AG20443 (cell line): ENCODE measurements around the gene ACYP2.
"Not testable (repeated sequence)": the region's sequence is repeated elsewhere in the genome, so short reads cannot be mapped to it uniquely, and the experiment has no call there.

Experiments
- DNase-seq: peaks from one replicate; pipeline ENCODE4 v3.0.0; 2012; ENCODE audit warnings: low spot score, mixed read lengths

Gene ACYP2

DNA sequence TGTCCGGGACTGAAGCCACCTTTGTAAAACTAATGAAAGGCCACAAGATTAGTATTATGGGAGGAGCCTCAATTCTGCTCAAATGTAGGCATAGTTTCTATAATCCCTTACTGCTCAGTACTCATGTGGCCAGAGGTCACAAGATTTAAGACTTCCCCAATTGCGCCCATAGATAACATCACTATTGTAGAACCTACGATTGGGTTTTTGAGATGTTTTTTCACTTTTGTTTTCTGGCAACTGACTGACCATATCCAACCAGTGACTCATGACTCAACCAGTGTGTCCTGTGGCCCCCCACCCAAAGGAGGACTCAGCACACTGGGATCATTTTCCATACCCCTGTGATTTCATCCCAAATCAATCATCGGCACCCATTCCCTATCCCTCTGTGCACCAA is 155.8 kb downstream of the ACYP2 start:
- no peak for DNase-seq

DNA sequence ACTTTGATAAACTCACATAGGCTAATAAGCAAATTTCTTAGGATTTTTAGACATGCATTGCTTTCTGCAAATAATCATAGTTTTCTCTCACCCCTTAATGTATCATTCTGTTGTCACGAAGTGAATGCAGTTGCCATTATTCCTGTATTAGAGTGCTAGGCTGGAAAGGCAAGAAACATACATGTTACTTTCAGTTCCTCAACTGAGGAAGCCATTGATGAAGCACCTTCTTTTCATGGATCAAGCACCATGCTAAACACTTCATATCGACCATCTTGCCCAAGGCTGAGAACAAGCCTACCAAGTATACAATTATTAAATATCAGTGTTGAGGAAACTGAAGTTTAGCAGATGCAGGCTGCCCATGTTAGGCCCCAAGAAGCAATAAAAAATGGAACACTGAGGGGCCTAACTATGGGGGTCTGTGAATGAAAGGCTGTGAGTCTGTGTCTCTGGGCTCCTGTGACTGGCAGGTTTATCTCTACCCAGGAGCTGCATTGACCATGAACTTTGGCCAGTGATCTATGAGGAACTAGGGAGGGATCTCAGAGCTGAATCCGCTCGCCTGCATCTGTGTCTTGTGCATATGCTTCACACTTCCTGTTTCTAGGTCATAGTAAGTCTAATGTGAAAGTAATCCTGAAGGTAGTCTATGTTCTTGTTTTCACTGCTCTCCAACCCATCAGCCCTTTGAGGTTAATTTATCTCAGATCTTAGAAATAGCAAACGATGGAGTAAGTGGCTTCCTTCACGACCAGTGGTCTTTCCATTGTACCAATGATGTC is 156.6 kb downstream of the ACYP2 start:
- no peak for DNase-seq

GRCh38 chr2:54274781-54275242 is 159.4 kb downstream of the ACYP2 start:
- DNase-seq, result peak; percentile 47

DNA sequence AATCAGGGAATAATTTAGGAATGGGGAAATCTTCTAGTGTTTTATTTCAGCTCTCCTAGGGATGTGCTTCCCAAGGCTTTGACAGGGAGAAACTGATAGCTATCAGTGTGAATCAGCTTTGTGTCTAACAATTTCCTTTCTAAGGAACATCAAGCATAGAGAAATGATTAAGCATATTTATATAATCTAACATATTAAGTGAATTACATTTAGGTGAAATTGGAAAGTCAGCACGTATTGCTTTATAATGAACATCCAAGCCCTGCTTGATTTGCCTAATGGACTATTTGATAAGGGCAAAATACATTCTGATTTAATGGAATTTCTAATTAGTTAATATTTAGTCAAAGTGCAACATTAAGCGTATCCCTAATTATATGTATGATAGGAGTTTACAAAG is 160.1 kb downstream of the ACYP2 start:
- DNase-seq, result no peak

GRCh38 chr2:54279385-54279784 is 164.0 kb downstream of the ACYP2 start:
- no peak for DNase-seq

DNA sequence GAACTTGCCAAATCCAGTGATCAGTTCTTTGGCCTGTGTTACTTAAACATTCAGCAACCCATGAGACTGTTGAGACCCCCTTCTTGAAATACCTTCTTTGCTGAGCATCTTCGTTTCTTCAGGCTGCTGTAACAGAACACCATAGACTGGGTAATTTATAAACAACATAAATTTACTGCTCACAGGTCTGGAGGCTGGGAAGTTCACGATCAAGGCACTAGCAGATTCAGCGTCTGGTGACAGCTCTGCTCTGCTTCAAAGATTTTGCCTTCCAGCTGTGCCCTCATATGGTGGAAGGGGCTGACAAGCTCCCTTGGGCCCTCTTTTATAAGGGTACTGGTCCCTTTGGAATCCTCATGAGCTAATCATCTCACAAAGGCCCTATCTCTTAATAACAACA is 169.4 kb downstream of the ACYP2 start:
- DNase-seq, result no peak

GRCh38 chr2:54285451-54285850 is 170.0 kb downstream of the ACYP2 start:
- no peak for DNase-seq

DNA sequence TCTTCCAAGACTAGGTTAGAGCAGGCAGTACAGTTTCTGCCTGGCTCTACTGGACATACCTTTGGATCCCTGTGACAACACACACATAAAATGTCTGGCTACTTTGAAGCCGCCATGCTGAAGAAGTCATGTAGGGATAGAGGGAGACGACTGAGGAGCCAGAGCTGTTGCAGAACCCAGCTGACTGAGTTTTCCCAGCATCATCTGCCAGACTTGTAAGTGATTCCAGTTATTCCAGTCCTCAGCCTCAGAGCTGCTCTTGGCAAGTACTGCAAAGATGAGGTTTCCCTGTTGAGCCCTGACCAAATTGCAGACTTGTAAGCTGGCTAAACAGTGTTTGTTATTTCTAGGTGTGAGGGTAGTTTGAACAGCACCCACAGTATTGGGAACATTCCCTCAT is 172.1 kb downstream of the ACYP2 start:
- peak; percentile 20 for DNase-seq

- no peak for DNase-seq
Observed at GRCh38 chr2:54289917-54290316, 174.5 kb downstream of the ACYP2 start.

DNA sequence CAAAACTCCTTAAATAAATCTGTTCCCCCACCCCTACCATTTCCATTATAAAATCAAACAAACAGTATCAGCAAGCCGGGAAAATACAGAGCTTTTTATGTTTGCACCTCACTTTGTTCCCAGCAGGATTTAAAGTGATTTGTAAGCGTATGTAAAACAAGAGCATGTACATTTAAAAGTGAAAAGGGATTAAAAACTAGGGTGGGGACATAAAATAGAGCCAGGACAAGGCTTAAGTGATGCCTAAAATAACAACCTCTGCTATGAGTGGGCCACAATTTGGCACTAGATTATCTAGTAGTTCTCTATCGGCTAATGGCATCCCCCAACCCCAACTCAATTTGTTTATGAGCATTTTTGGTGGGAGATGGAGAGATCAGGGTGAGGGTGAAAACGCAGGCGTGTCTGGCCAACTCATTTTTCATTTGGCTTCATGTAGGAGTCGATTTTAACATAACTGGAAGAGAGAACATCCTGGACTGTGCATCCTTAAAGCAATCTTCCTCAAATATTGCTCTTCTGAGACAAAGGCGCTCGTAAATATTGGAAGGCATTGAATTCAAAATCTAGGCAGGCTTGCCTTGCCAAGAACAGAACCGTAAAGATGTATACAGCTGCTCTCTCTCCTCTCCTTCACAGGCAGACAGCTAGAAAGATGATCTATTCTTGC is 175.1 kb downstream of the ACYP2 start:
- DNase-seq, result no peak

DNA sequence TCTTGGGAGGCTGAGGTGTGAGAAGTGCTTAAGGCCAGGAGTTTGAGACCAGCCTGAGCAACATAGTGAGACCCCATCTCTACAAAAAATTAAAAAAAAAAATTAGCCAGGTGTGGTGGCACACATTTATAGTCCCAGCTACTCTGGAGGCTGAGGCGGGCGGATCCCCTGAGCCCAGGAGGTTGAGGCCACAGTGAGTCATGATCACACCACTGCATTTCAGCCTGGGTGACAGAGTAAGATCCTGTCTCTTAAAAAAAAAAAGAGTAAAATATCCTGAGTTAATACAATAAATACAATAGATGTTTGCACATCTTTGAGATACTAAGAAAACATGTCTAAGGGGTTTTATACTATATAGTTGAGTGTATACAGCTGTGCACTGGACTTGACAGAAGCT is 179.2 kb downstream of the ACYP2 start:
- DNase-seq, result not testable (repeated sequence)

- no peak for DNase-seq
Observed at GRCh38 chr2:54295911-54296310, 180.5 kb downstream of the ACYP2 start.

- no peak for DNase-seq
Observed at GRCh38 chr2:54298514-54298913, 183.1 kb downstream of the ACYP2 start.

- no peak for DNase-seq
Observed at GRCh38 chr2:54303631-54304030, 188.2 kb downstream of the ACYP2 start.

- DNase-seq, result peak; percentile 34
Observed at GRCh38 chr2:54306556-54306955, 191.1 kb downstream of the ACYP2 start.

GRCh38 chr2:54308186-54308585 is 192.8 kb downstream of the ACYP2 start:
- DNase-seq, result no peak

DNA sequence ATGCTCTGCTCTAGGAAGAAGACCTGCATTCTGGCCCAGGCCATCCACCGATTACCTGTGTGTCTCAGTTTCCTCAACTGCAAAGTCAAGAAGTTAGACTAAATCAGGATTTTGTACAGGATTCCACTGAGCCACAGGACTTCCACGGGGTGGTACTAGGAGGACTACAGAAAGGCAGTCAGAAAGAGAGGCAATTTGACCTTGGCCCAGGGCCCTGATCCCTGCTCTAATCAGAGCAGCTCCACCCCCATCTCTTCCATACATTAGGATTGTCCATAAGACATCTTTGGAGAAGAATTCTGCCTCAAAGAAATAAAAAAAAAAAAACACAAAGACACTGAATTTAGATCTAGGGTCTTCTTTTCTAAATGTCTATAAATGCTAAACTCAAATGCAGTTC is 193.4 kb downstream of the ACYP2 start:
- DNase-seq, result no peak

DNA sequence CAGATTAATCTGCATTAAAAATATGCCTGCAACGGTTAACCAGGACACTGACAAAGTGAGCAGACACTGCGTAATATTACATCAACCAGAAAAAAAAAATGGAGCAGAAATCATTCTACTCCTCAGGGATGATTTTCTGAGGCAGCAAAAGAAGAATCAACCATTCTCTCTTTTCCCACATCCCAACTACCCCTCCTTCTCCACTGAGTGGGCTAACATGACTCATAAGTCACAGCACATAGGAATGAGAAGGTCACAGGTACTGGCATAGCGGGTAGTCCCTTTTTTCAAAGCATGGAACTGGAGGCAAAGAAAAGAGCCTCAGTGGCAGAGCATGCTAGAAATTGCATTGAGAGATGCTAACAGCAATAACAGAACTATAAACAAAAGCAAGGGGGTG is 194.9 kb downstream of the ACYP2 start:
- no peak for DNase-seq

DNA sequence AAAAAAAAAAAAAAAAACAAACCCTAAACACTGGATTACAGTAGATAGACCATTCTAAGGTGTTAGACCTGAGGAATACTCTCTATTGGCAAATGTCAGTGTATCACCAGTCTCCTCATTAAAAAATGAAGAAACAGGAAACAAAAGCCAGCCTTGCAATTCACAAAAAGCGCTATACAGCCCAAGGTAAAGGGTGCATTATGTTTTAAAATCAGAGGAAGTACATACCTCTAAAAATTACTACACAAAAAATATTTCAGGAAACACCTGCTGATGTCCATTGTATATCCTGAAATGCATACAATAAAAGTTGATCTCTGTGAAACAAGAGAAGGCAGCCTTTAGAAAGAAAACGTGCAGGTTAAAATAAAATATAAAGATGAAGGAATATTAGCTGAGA is 195.5 kb downstream of the ACYP2 start:
- no peak for DNase-seq

DNA sequence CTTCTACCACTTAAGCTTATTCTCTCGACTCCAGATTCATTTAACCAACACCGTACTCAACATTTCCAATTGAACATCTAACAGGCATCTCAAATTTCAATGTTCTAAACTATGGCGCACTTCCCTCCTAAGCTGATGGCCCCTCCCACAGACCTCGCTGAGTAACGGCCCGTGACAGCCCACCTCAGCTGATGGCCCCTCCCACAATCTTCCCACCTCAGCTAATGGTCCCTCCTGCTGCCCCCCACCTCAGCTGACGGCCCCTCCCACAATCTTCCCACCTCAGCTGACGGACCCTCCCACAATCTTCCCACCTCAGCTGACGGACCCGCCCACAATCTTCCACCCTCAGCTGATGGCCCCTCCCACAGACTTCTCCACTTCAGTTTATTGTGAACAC is 197.7 kb downstream of the ACYP2 start:
- DNase-seq, result no peak

- no peak for DNase-seq
Observed at GRCh38 chr2:54317973-54318372, 202.6 kb downstream of the ACYP2 start.

GRCh38 chr2:54318821-54319220 is 203.4 kb downstream of the ACYP2 start:
- DNase-seq, result no peak

DNA sequence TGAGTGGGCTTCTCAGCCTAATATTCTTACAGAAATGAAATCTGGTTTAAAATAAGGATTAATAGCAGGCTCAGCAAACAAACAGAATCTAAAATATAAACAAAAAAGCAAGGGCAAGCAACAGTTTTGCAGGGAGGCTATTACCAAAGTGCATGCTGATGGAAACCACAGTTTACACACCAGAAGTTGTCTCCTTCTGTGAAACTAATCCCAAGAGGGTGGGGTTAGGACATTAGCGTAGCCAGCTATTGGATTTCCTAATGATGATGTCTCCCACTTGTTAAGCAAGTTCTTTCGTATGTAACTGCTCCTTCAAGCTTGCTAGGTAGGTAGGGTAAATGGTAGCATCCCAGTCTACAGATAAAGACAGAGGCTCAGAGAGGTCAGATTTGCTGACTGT is 205.6 kb downstream of the ACYP2 start:
- peak; percentile 22 for DNase-seq

GRCh38 chr2:54324517-54324916 is 209.1 kb downstream of the ACYP2 start:
- DNase-seq, result not testable (repeated sequence)
